ENCODE data around the gene RAB13.

- TF ChIP-seq CTCF (IDR thresholded peaks at IDR 0.05) (no peak), MAX (IDR thresholded peaks at IDR 0.05; ENCODE audit: low read depth) (no peak), FOSL2 (IDR thresholded peaks at IDR 0.05; ENCODE audit: borderline replicate concordance, low read depth) (no peak), RFX5 (IDR thresholded peaks at IDR 0.05; ENCODE audit: low read length) (no peak), EZH2phosphoT487 (IDR thresholded peaks at IDR 0.05; ENCODE audit: borderline replicate concordance, low read depth) (no peak), EP300 (IDR thresholded peaks at IDR 0.05; ENCODE audit: borderline replicate concordance in 1 of 2, low read depth in 1 of 2, low read length in 1 of 2) (no peak), MXI1 (IDR thresholded peaks at IDR 0.05; ENCODE audit: low read depth, low read length) (no peak), FOXM1 (IDR thresholded peaks at IDR 0.05; ENCODE audit: low read depth) (no peak)
Measured at GRCh38 chr1:153956997-153957715, 29.0 kb downstream of the RAB13 start.
